ENCODE results near the gene IBSP. TPM values are rescaled to one million over a fixed set of nuclear protein-coding genes. Genes with fewer than 3 reads are reported as not detected.

Gene IBSP
- total and polyA plus RNA-seq, 2 donors from 2014 or later, result not detected

DNA sequence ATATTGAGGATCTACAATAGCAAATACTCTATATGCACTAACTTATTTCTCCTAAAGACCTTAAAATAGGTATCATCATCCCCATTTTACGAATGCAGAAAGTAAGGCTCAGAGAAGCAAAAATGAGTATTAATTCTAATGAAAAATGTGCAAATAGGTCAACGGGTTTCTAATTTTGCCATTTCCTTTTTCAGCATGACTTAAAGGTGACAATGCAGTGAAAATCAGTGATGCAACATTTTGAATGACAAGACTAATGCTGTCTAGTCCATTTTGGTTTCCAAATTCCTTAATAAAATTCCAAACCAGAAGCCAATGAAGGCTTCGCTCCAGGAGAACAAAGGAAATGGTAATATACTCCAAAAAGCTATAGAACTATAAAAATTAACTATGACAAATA is 37.0 kb upstream of the IBSP start:
- DNase-seq, result no peak

GRCh38 chr4:87781569-87781968 is 17.8 kb upstream of the IBSP start:
- Histone ChIP-seq H3K27ac (ENCODE audit: low read depth in 2 of 2, low read length in 2 of 2) (no peak overlapping the region), H3K4me3 (ENCODE audit: low read length in 3 of 3) (no peak overlapping the region), H3K9me3 (ENCODE audit: control insufficient read depth in 2 of 3, insufficient read depth in 1 of 3, low read length in 3 of 3) (no peaks in the 10 kb centered on the region), H3K4me1 (ENCODE audit: control insufficient read depth in 2 of 3, insufficient read depth in 2 of 3, low read depth in 1 of 3, low read length in 3 of 3) (no peaks in the 10 kb centered on the region), H3K27me3 (ENCODE audit: control insufficient read depth, insufficient read depth, low read length) (no peaks in the 10 kb centered on the region), H3K9ac (ENCODE audit: low read length in 3 of 3) (no peak overlapping the region), H3K36me3 (ENCODE audit: control insufficient read depth in 2 of 3, insufficient read depth in 3 of 3, low read length in 3 of 3) (no peaks in the 10 kb centered on the region)
- DNase-seq (no peak), FAIRE-seq (no peak)
- intact Hi-C loops (cut with DNase I), result no loop called here
- TF ChIP-seq CTCF (IDR thresholded peaks at IDR 0.05; ENCODE audit: borderline replicate concordance, extremely low read depth, insufficient read depth), result no peak

More for the DNA sequence above, 37.0 kb upstream of the IBSP start:
- intact Hi-C loops (cut with DNase I), result no loop called here
- no peaks in the 10 kb centered on the region for H3K4me1 ChIP-seq (ENCODE audit: control insufficient read depth in 2 of 3, insufficient read depth in 2 of 3, low read depth in 1 of 3, low read length in 3 of 3)
- no peak overlapping the region for H3K4me3 ChIP-seq (ENCODE audit: low read length in 3 of 3)
- H3K36me3 ChIP-seq (ENCODE audit: control insufficient read depth in 2 of 3, insufficient read depth in 3 of 3, low read length in 3 of 3), result no peaks in the 10 kb centered on the region
- H3K27ac ChIP-seq (ENCODE audit: low read depth in 2 of 2, low read length in 2 of 2), result no peak overlapping the region
- H3K27me3 ChIP-seq (ENCODE audit: control insufficient read depth, insufficient read depth, low read length), result no peaks in the 10 kb centered on the region
- H3K9me3 ChIP-seq (ENCODE audit: control insufficient read depth in 2 of 3, insufficient read depth in 1 of 3, low read length in 3 of 3), result no peaks in the 10 kb centered on the region
- TF ChIP-seq CTCF (IDR thresholded peaks at IDR 0.05; ENCODE audit: borderline replicate concordance, extremely low read depth, insufficient read depth), result no peak
- FAIRE-seq, result no peak
- H3K9ac ChIP-seq (ENCODE audit: low read length in 3 of 3), result no peak overlapping the region

GRCh38 chr4:87783781-87784180 is 15.6 kb upstream of the IBSP start:
- Histone ChIP-seq H3K4me1 (ENCODE audit: control insufficient read depth in 2 of 3, insufficient read depth in 2 of 3, low read depth in 1 of 3, low read length in 3 of 3) (no peaks in the 10 kb centered on the region), H3K36me3 (ENCODE audit: control insufficient read depth in 2 of 3, insufficient read depth in 3 of 3, low read length in 3 of 3) (no peaks in the 10 kb centered on the region), H3K9ac (ENCODE audit: low read length in 3 of 3) (no peak overlapping the region), H3K4me3 (ENCODE audit: low read length in 3 of 3) (no peak overlapping the region), H3K27ac (ENCODE audit: low read depth in 2 of 2, low read length in 2 of 2) (no peak overlapping the region), H3K27me3 (ENCODE audit: control insufficient read depth, insufficient read depth, low read length) (no peaks in the 10 kb centered on the region), H3K9me3 (ENCODE audit: control insufficient read depth in 2 of 3, insufficient read depth in 1 of 3, low read length in 3 of 3) (no peaks in the 10 kb centered on the region)
- no peak for TF ChIP-seq CTCF (IDR thresholded peaks at IDR 0.05; ENCODE audit: borderline replicate concordance, extremely low read depth, insufficient read depth)
- DNase-seq, result no peak
- intact Hi-C loops (cut with DNase I), result no loop called here
- no peak for FAIRE-seq
